Frontal cortex (tissue), 4 donors: ENCODE data around the gene EMILIN1. TPM values are rescaled to one million over a fixed set of nuclear protein-coding genes. Genes with fewer than 3 reads are reported as not detected.

ENCODE experiments used
- DNase-seq, 2 donors: peaks; one replicate each; pipeline ENCODE4 v3.0.0; 2012; ENCODE audit warnings: low spot score in 2 of 2
- FAIRE-seq: peaks from 2 replicates; lab custom pipeline; 2012; peaks lifted over from hg19 to GRCh38; lab: Jason Lieb, UNC
- total RNA-seq: library from RNA; depleted of rRNA; stranded (reverse); fragments of >200 nt; gene quantifications from one replicate; pipeline ENCODE4 v1.2.3, GENCODE V29; 2014
- donor health status: control.
- donor health status: control.
- donor health status: control.

Gene EMILIN1
- total RNA-seq, 1 donor from 2014 or later, result 4.1 TPM

DNA sequence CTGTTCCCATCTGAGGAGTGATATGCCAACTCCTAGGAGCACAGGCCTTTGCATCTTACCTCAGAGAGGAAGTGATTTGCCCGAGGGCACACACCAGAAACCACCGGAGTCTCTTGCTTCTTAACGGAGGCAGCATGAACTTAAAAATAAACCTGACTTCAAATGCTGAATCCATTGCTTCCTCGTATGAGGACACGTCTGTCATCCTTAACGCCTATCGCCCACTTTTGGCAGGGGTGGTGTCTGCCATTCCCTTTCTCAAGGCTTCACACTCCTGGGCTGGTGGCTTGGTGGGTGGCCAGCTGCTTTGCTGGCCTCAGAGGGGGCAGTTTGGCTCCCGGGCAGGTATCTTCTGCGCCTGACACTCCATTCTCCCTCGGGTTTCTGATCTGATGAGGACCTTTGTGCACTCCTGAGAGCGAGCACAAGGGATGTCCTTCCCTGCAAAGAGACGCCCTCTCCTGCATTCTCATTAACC is 57.1 kb downstream of the EMILIN1 start:
- DNase-seq (no peak), FAIRE-seq (no peak)

Other genes with a start within 250 kb of the EMILIN1 start
- 101 TPM for gene DPYSL5, start 230.5 kb upstream of the EMILIN1 start, total RNA-seq
- gene MAPRE3, start 108.0 kb upstream of the EMILIN1 start, total RNA-seq, result 13.9 TPM
- 7.7 TPM for gene TMEM214, start 45.6 kb upstream of the EMILIN1 start, total RNA-seq
- gene AGBL5, start 26.9 kb upstream of the EMILIN1 start, total RNA-seq, result 13.5 TPM
- 163 TPM for gene OST4, start 7.0 kb upstream of the EMILIN1 start, total RNA-seq
- 4.9 TPM for gene KHK, start 8.2 kb downstream of the EMILIN1 start, total RNA-seq
- 18.3 TPM for gene CGREF1, start 40.5 kb downstream of the EMILIN1 start, total RNA-seq
- gene ABHD1, start 45.2 kb downstream of the EMILIN1 start, total RNA-seq, result 0.41 TPM
- 20.8 TPM for gene PREB, start 56.0 kb downstream of the EMILIN1 start, total RNA-seq
- gene PRR30, start 60.8 kb downstream of the EMILIN1 start, total RNA-seq, result not detected
- gene TCF23, start 70.4 kb downstream of the EMILIN1 start, total RNA-seq, result not detected
- 37.5 TPM for gene ATRAID, start 133.4 kb downstream of the EMILIN1 start, total RNA-seq
- gene SLC5A6, start 133.7 kb downstream of the EMILIN1 start, total RNA-seq, result 17.1 TPM
- gene CAD, start 138.8 kb downstream of the EMILIN1 start, total RNA-seq, result 13.9 TPM
- gene SLC30A3, start 184.4 kb downstream of the EMILIN1 start, total RNA-seq, result 0.82 TPM
- not detected for gene DNAJC5G, start 196.8 kb downstream of the EMILIN1 start, total RNA-seq
- not detected for gene TRIM54, start 203.8 kb downstream of the EMILIN1 start, total RNA-seq
- gene UCN, start 229.8 kb downstream of the EMILIN1 start, total RNA-seq, result 1.2 TPM
- 41.6 TPM for gene MPV17, start 244.5 kb downstream of the EMILIN1 start, total RNA-seq